HEK293 (cell line): Measurements from ENCODE around the gene RGS7BP.

Experiments
- CTCF ChIA-PET: fragments of 350-600 bp; formaldehyde crosslinking; extraction: SDS; loops from one replicate; lab custom pipeline; 2021; ENCODE audit warnings: antibody characterized with exemption; lab: Yijun Ruan, JAX
- POLR2A ChIA-PET: fragments of 300-600 bp; formaldehyde crosslinking; extraction: SDS; loops from one replicate; lab custom pipeline; 2020; ENCODE audit warnings: antibody characterized with exemption, inconsistent platforms; lab: Yijun Ruan, JAX
- H3K27ac ChIP-seq: fragments of 200-500 bp; sonication (Bioruptor generic); 2 replicates; pipeline ENCODE4 v1.5.1; 2014; ENCODE audit warnings: low read depth, low read length, control low read depth, inconsistent platforms; ENCODE audit errors: extremely low read depth
- H3K36me3 ChIP-seq, 2 experiments: fragments of 200-500 bp in 1 of 2; sonication (Bioruptor generic) in 1 of 2; 1 replicate in 1 of 2; 2 replicates in 1 of 2; pipeline ENCODE4 v1.5.1; 2014 to 2017; ENCODE audit warnings: inconsistent platforms in 2 of 2, low read length in 2 of 2; ENCODE audit not compliant: control insufficient read depth in 2 of 2, insufficient read depth in 1 of 2
- H3K4me1 ChIP-seq: fragments of 200-500 bp; sonication (Bioruptor generic); 2 replicates; pipeline ENCODE4 v1.5.1; 2014; ENCODE audit warnings: mild to moderate bottlenecking, low read length, inconsistent platforms; ENCODE audit not compliant: control insufficient read depth, insufficient read depth
- H3K4me3 ChIP-seq: 2 replicates; pipeline ENCODE4 v1.5.1; 2011; ENCODE audit warnings: low read depth, mild to moderate bottlenecking, control low read depth, low read length, moderate library complexity
- H3K9me3 ChIP-seq: fragments of 200-500 bp; sonication (Bioruptor generic); 2 replicates; pipeline ENCODE4 v1.5.1; 2014; ENCODE audit warnings: low read depth, low read length, inconsistent platforms; ENCODE audit not compliant: control insufficient read depth, insufficient read depth
- CTCF ChIP-seq: fragments of 450-650 bp; formaldehyde crosslinking; IDR thresholded peaks from 2 replicates; pipeline ENCODE4 v1.5.1; 2016; ENCODE audit warnings: missing biosample characterization, missing genetic modification characterization
- GFI1B ChIP-seq: fragments of 450-650 bp; formaldehyde crosslinking; IDR thresholded peaks from 2 replicates; pipeline ENCODE4 v1.5.1; 2016; ENCODE audit warnings: missing biosample characterization, missing genetic modification characterization
- KLF7 ChIP-seq: fragments of 450-650 bp; formaldehyde crosslinking; IDR thresholded peaks from 2 replicates; pipeline ENCODE4 v1.5.1; 2016; ENCODE audit warnings: missing biosample characterization, missing genetic modification characterization, borderline replicate concordance
- KLF8 ChIP-seq: fragments of 450-650 bp; formaldehyde crosslinking; IDR thresholded peaks from 2 replicates; pipeline ENCODE4 v1.5.1; 2016; ENCODE audit warnings: missing biosample characterization, missing genetic modification characterization
- MYNN ChIP-seq: fragments of 450-650 bp; formaldehyde crosslinking; IDR thresholded peaks from 2 replicates; pipeline ENCODE4 v1.5.1; 2016; ENCODE audit warnings: missing biosample characterization, missing genetic modification characterization, borderline replicate concordance
- PBX3 ChIP-seq: sonication (generic); formaldehyde crosslinking; IDR thresholded peaks from 2 replicates; pipeline ENCODE4 v1.8.1; 2022; ENCODE audit warnings: mild to moderate bottlenecking, moderate library complexity, missing genetic modification reagents
- SCRT2 ChIP-seq: fragments of 450-650 bp; formaldehyde crosslinking; IDR thresholded peaks from 2 replicates; pipeline ENCODE4 v1.5.1; 2016; ENCODE audit warnings: missing biosample characterization, missing genetic modification characterization
- ZBTB10 ChIP-seq: fragments of 450-650 bp; formaldehyde crosslinking; IDR thresholded peaks from 2 replicates; pipeline ENCODE4 v1.5.1; 2016; ENCODE audit warnings: missing biosample characterization, missing genetic modification characterization
- ZBTB20 ChIP-seq: fragments of 450-650 bp; formaldehyde crosslinking; IDR thresholded peaks from 2 replicates; pipeline ENCODE4 v1.5.1; 2016; ENCODE audit warnings: missing biosample characterization, missing genetic modification characterization
- ZBTB26 ChIP-seq: fragments of 450-650 bp; formaldehyde crosslinking; optimal IDR thresholded peaks from 2 replicates; pipeline ENCODE3; 2016; ENCODE audit warnings: missing biosample characterization, mild to moderate bottlenecking, missing genetic modification characterization
- ZBTB7A ChIP-seq: fragments of 450-650 bp; formaldehyde crosslinking; IDR thresholded peaks from 2 replicates; pipeline ENCODE4 v1.5.1; 2016; ENCODE audit warnings: low read depth, missing biosample characterization, missing genetic modification characterization
- ZBTB8A ChIP-seq: fragments of 450-650 bp; formaldehyde crosslinking; IDR thresholded peaks from 2 replicates; pipeline ENCODE4 v1.5.1; 2016; ENCODE audit warnings: missing biosample characterization, missing genetic modification characterization
- ZNF2 ChIP-seq: fragments of 450-650 bp; formaldehyde crosslinking; IDR thresholded peaks from 2 replicates; pipeline ENCODE4 v1.5.1; 2016; ENCODE audit warnings: missing biosample characterization, missing genetic modification characterization
- ZNF248 ChIP-seq: fragments of 450-650 bp; formaldehyde crosslinking; IDR thresholded peaks from 2 replicates; pipeline ENCODE4 v1.5.1; 2017; ENCODE audit warnings: missing biosample characterization, missing genetic modification characterization
- ZNF394 ChIP-seq: fragments of 450-650 bp; formaldehyde crosslinking; IDR thresholded peaks from 2 replicates; pipeline ENCODE4 v1.5.1; 2016; ENCODE audit warnings: missing biosample characterization, missing genetic modification characterization, mild to moderate bottlenecking, moderate library complexity, borderline replicate concordance
- ZNF529 ChIP-seq: fragments of 450-650 bp; formaldehyde crosslinking; IDR thresholded peaks from 2 replicates; pipeline ENCODE4 v1.5.1; 2017; ENCODE audit warnings: missing genetic modification characterization, missing biosample characterization; ENCODE audit not compliant: insufficient replicate concordance
- ZNF549 ChIP-seq: fragments of 450-650 bp; IDR thresholded peaks from 2 replicates; pipeline ENCODE4 v1.5.1; 2018; ENCODE audit warnings: missing biosample characterization, missing genetic modification characterization, mild to moderate bottlenecking, inconsistent platforms, moderate library complexity
- ZNF600 ChIP-seq: fragments of 450-650 bp; formaldehyde crosslinking; IDR thresholded peaks from 2 replicates; pipeline ENCODE4 v1.5.1; 2016; ENCODE audit warnings: missing biosample characterization, missing genetic modification characterization
- ZNF677 ChIP-seq: fragments of 450-650 bp; IDR thresholded peaks from 2 replicates; pipeline ENCODE4 v1.5.0; 2018; ENCODE audit warnings: missing biosample characterization, mild to moderate bottlenecking, missing genetic modification characterization, moderate library complexity
- ZNF692 ChIP-seq: fragments of 450-650 bp; formaldehyde crosslinking; IDR thresholded peaks from 2 replicates; pipeline ENCODE4 v1.5.1; 2016; ENCODE audit warnings: missing biosample characterization, missing genetic modification characterization
- ZNF701 ChIP-seq: fragments of 450-650 bp; formaldehyde crosslinking; IDR thresholded peaks from 2 replicates; pipeline ENCODE4 v1.5.1; 2016; ENCODE audit warnings: missing biosample characterization, missing genetic modification characterization
- ZSCAN18 ChIP-seq: fragments of 450-650 bp; formaldehyde crosslinking; IDR thresholded peaks from 2 replicates; pipeline ENCODE4 v1.5.1; 2016; ENCODE audit warnings: missing biosample characterization, missing genetic modification characterization

The RGS7BP gene

GRCh38 chr5:64497386-64497785, 8.4 kb upstream of the RGS7BP start (continued):
- no peak for TF ChIP-seq ZNF529
- no peak for TF ChIP-seq ZNF549
- TF ChIP-seq ZNF394: no peak
- no peak for TF ChIP-seq ZNF692 (tag by site-specific recombination)
- TF ChIP-seq ZNF701 (tag by site-specific recombination): no peak
- TF ChIP-seq, all 188 proteins: peak for 0

- no peaks in the 10 kb centered on the region for H3K36me3 ChIP-seq
- no peaks in the 10 kb centered on the region for H3K4me1 ChIP-seq
- ChIA-PET CTCF (no interaction called here), POLR2A (no interaction called here)
- H3K9me3 ChIP-seq: no peaks in the 10 kb centered on the region
- TF ChIP-seq ZBTB7A (no peak), KLF8 (tag by site-specific recombination) (no peak), KLF7 (tag by site-specific recombination) (no peak), GFI1B (tag by site-specific recombination) (no peak), ZNF529 (no peak), ZSCAN18 (tag by site-specific recombination) (no peak)
- H3K4me3 ChIP-seq: no peak overlapping the region
- H3K27ac ChIP-seq: no peak overlapping the region
Measured at GRCh38 chr5:64502196-64502595, 3.6 kb upstream of the RGS7BP start.

- no peaks in the 10 kb centered on the region for H3K4me1 ChIP-seq
- peak overlapping the region; percentile 49; the same call in 1 of the 2 replicates for H3K27ac ChIP-seq
- H3K4me3 ChIP-seq: peak overlapping the region; percentile 46
- ChIA-PET POLR2A (no interaction called here), CTCF (no interaction called here)
- TF ChIP-seq ZNF248 (tag by site-specific recombination) (no peak), ZBTB8A (tag by site-specific recombination) (peak; percentile 78), ZNF2 (tag by site-specific recombination) (0 out of 2 replicates have a peak, but pooled peaks have one; percentile 6), MYNN (tag by site-specific recombination) (no peak), ZBTB10 (tag by site-specific recombination) (no peak), PBX3 (no peak), ZBTB20 (tag by site-specific recombination) (0 out of 2 replicates have a peak, but pooled peaks have one; percentile 2), ZBTB26 (tag by site-specific recombination) (peak; percentile 36), ZNF600 (tag by site-specific recombination) (0 out of 2 replicates have a peak, but pooled peaks have one; percentile 1), CTCF (tag by site-specific recombination) (peak; percentile 49; the same call in 1 of the 2 replicates), SCRT2 (tag by site-specific recombination) (0 out of 2 replicates have a peak, but pooled peaks have one; percentile 76), ZNF677 (tag by site-specific recombination) (no peak)
- H3K9me3 ChIP-seq: no peaks in the 10 kb centered on the region
- no peaks in the 10 kb centered on the region for H3K36me3 ChIP-seq
Measured at GRCh38 chr5:64506567-64507263, 900 bp downstream of the RGS7BP start.
